Endothelial cell of umbilical vein (primary cell): ENCODE results near the gene PLK1. TPM values are rescaled to one million over a fixed set of nuclear protein-coding genes. Genes with fewer than 3 reads are reported as not detected.

Experiments used
- BruUV-seq: library from RNA; stranded (reverse); fragments of 400-500 nt; replicated peaks from 2 replicates; lab custom pipeline; 2021; lab: Mats Ljungman, UMichigan
- CTCF ChIA-PET: fragments of 300-600, 350-600 bp; sonication (Branson Sonifier 250); formaldehyde crosslinking; loops from one replicate; lab custom pipeline; 2021; ENCODE audit warnings: antibody characterized with exemption, inconsistent platforms; lab: Charles Lee
- POLR2A ChIA-PET: fragments of 300-600, 350-600 bp; sonication (Branson Sonifier 250); formaldehyde crosslinking; loops from one replicate; lab custom pipeline; 2021; ENCODE audit warnings: antibody characterized with exemption, inconsistent platforms; lab: Charles Lee
- DNase-seq: peaks from one replicate; pipeline ENCODE4 v3.0.0-alpha.2; 2011; ENCODE audit warnings: low read depth, low spot score
- FAIRE-seq: peaks from 2 replicates; lab custom pipeline; 2011; peaks lifted over from hg19 to GRCh38; lab: Jason Lieb, UNC
- H2AFZ ChIP-seq: 2 replicates; pipeline ENCODE4 v1.6.0; 2012; ENCODE audit warnings: low read depth, low read length, control low read depth, inconsistent platforms
- H3K27ac ChIP-seq: 2 replicates; pipeline ENCODE4 v1.5.1; 2011; ENCODE audit warnings: low read depth, mild to moderate bottlenecking, control low read depth, low read length, moderate library complexity; ENCODE audit not compliant: insufficient read depth
- H3K27me3 ChIP-seq, 2 experiments: 2 replicates each; pipeline versions ENCODE4 v1.6.0 to v1.6.1; 2011; ENCODE audit warnings: low read length in 2 of 2, mixed read lengths in 1 of 2; ENCODE audit not compliant: control insufficient read depth in 2 of 2, insufficient read depth in 2 of 2
- H3K36me3 ChIP-seq, 2 experiments: 2 replicates in 1 of 2; 3 replicates in 1 of 2; pipeline ENCODE4 v1.5.1; 2011; ENCODE audit warnings: low read length in 2 of 2, mild to moderate bottlenecking in 1 of 2, moderate library complexity in 1 of 2; ENCODE audit not compliant: control insufficient read depth in 2 of 2, insufficient read depth in 2 of 2; ENCODE audit errors: extremely low read depth in 1 of 2
- H3K4me1 ChIP-seq: 3 replicates; pipeline ENCODE4 v1.5.1; 2011; ENCODE audit warnings: mild to moderate bottlenecking, low read length; ENCODE audit not compliant: control insufficient read depth, insufficient read depth; ENCODE audit errors: extremely low read depth
- H3K4me2 ChIP-seq: 2 replicates; pipeline ENCODE4 v1.6.1; 2011; ENCODE audit warnings: low read length, control low read depth, mixed read lengths; ENCODE audit not compliant: insufficient read depth
- H3K4me3 ChIP-seq, 3 experiments: fragments of 200-600 bp in 1 of 3; sonication (generic), shearing (Covaris generic) in 1 of 3; replicated peaks in 1 of 3; 2 replicates each; pipeline ENCODE4 v1.5.1; 2011 to 2016; ENCODE audit warnings: control low read depth in 3 of 3, low read length in 3 of 3, mild to moderate bottlenecking in 2 of 3, inconsistent platforms in 1 of 3, low read depth in 1 of 3, moderate library complexity in 1 of 3; ENCODE audit not compliant: insufficient read depth in 1 of 3
- H3K79me2 ChIP-seq: 2 replicates; pipeline ENCODE4 v1.6.0; 2012; ENCODE audit warnings: low read length, inconsistent platforms; ENCODE audit not compliant: control insufficient read depth, insufficient read depth
- H3K9ac ChIP-seq: replicated peaks from 2 replicates; pipeline ENCODE3; 2011; ENCODE audit warnings: low read length, control low read depth; ENCODE audit not compliant: insufficient read depth; ENCODE audit errors: extremely low read depth
- H3K9me1 ChIP-seq: replicated peaks from 3 replicates; pipeline ENCODE4 v1.6.0; 2011; ENCODE audit warnings: mild to moderate bottlenecking, low read length; ENCODE audit not compliant: control insufficient read depth, insufficient read depth; ENCODE audit errors: extremely low read depth
- H3K9me3 ChIP-seq: replicated peaks from 2 replicates; pipeline ENCODE4 v1.5.1; 2012; ENCODE audit warnings: low read length, inconsistent platforms; ENCODE audit not compliant: control insufficient read depth, insufficient read depth
- H4K20me1 ChIP-seq: replicated peaks from 2 replicates; pipeline ENCODE3; 2011; ENCODE audit warnings: mild to moderate bottlenecking, low read length; ENCODE audit not compliant: control insufficient read depth, insufficient read depth; ENCODE audit errors: extremely low read depth
- EZH2 ChIP-seq: IDR thresholded peaks from 2 replicates; pipeline ENCODE4 v1.6.1; 2012; ENCODE audit warnings: borderline replicate concordance, low read depth, mild to moderate bottlenecking, moderate library complexity, low read length, inconsistent platforms; ENCODE audit not compliant: severe bottlenecking
- FOS ChIP-seq: IDR thresholded peaks from 2 replicates; pipeline ENCODE4 v1.6.1; 2011; ENCODE audit warnings: mild to moderate bottlenecking, low read length, moderate library complexity, borderline replicate concordance; ENCODE audit not compliant: insufficient read depth
- GATA2 ChIP-seq: IDR thresholded peaks from 2 replicates; pipeline ENCODE4 v1.7.0; 2011; ENCODE audit warnings: low read depth, mild to moderate bottlenecking, moderate library complexity, mixed read lengths, low read length; ENCODE audit not compliant: insufficient read length, insufficient read depth
- JUN ChIP-seq: IDR thresholded peaks from 2 replicates; pipeline ENCODE4 v1.6.1; 2011; ENCODE audit warnings: borderline replicate concordance, low read depth; ENCODE audit not compliant: insufficient read length, insufficient read depth
- MYC ChIP-seq: IDR thresholded peaks from one replicate; pipeline ENCODE4 v1.6.1; 2011; ENCODE audit warnings: mild to moderate bottlenecking, low read depth, low read length
- POLR2A ChIP-seq: IDR thresholded peaks from 2 replicates; pipeline ENCODE4 v1.6.1; 2012; ENCODE audit warnings: low read depth, mild to moderate bottlenecking, control low read depth, low read length
- POLR2AphosphoS5 ChIP-seq: IDR thresholded peaks from 2 replicates; pipeline ENCODE4 v1.6.1; 2012; ENCODE audit warnings: low read depth, mild to moderate bottlenecking, control low read depth, low read length, moderate library complexity; ENCODE audit not compliant: insufficient read depth
- dilution Hi-C: fragments of 300-500 bp; cut with MboI; formaldehyde crosslinking; loops from one replicate; pipeline ENCODE4 v1.15.0; 2019; ENCODE audit warnings: low sequenced_read_pairs; ENCODE audit not compliant: extremely low pct_ligation_motif_present
- intact Hi-C: fragments of 100-400 bp; cut with micrococcal nuclease; formaldehyde crosslinking; loops from one replicate; pipeline ENCODE4 v1.10.0; 2022
- polyA plus RNA-seq, 4 experiments: library from polyadenylated mRNA; depleted of rRNA in 3 of 4; stranded (reverse) in 3 of 4; unstranded in 1 of 4; fragments of >200 nt; gene quantifications; 2 replicates each; pipeline versions ENCODE4 v1.2.1 to v1.2.3, GENCODE V29; 2011 to 2012; ENCODE audit warnings: missing spikeins in 1 of 4
- total RNA-seq: library from RNA; stranded (reverse); gene quantifications from 2 replicates; pipeline ENCODE4 v1.2.3, GENCODE V29; 2021
- TF ChIP-seq, protein P1 (sequence below): IDR thresholded peaks from 2 replicates; pipeline ENCODE4 v1.6.1; 2011; ENCODE audit not compliant: insufficient read depth, insufficient read length
- TF ChIP-seq, protein P2 (sequence below), 2 donors: IDR thresholded peaks; 1 replicate in 1 of 2; 2 replicates in 1 of 2; pipeline ENCODE4 v1.5.1; 2011; ENCODE audit warnings: low read length in 2 of 2, mild to moderate bottlenecking in 2 of 2, moderate library complexity in 2 of 2, control low read depth in 1 of 2, inconsistent platforms in 1 of 2, low read depth in 1 of 2; ENCODE audit not compliant: insufficient read depth in 1 of 2; ENCODE audit errors: extremely low read depth in 1 of 2

Gene PLK1
- total and polyA plus RNA-seq, 2 donors (not counting 3 experiments of a cell fraction or from before 2014, with no cell fraction given) = 94.9 to 109 TPM

DNA sequence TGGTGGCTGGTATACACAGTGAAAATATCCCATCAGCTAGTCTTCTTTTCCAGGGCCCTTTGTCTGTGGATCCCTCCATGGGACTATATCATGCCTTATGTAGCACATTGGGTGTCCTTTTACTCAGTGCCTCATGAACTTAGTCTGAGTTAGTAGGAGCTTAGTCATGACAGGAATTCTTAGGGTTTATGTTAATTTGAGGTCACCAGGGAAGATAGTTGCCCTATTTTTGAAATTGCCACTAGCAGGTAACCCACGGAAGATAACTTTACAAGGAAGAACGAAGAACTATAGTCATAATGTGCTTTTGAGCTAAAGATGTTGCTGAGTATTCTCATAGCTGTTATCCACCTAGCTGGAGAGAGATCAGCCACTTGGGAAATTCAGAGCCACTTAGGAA is 14.8 kb upstream of the PLK1 start:
- Histone ChIP-seq H3K9me3 (no peaks in the 10 kb centered on the region), H3K4me2 (no peak overlapping the region), H3K27me3 (no peaks in the 10 kb centered on the region), H3K36me3 (peaks cover 35 to 44% of the 10 kb centered on the region in 2 experiments), H4K20me1 (no peaks in the 10 kb centered on the region), H3K9ac (no peak overlapping the region), H3K9me1 (no peaks in the 10 kb centered on the region), H3K79me2 (peaks cover 2% of the 10 kb centered on the region), H2AFZ (no peak overlapping the region), H3K27ac (no peak overlapping the region), H3K4me1 (peaks cover 5% of the 10 kb centered on the region), H3K4me3 (no peak overlapping the region)
- POLR2A ChIA-PET = no interaction called here
- BruUV-seq = no TSS peak
- dilution Hi-C loops (no loop called here), intact Hi-C loops (no loop called here)
- DNase-seq (no peak), FAIRE-seq (no peak)
- CTCF ChIA-PET = interaction anchor here (1.3 to 1.7 kb wide), 2 partner anchors 9 to 14 kb away, joined by 3 to 7 read pairs; partner anchors contain the start of gene PLK1
- TF ChIP-seq, protein P1, sequence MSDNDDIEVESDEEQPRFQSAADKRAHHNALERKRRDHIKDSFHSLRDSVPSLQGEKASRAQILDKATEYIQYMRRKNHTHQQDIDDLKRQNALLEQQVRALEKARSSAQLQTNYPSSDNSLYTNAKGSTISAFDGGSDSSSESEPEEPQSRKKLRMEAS = no peak
- TF ChIP-seq GATA2 (no peak), FOS (no peak), EZH2 (no peak), JUN (no peak), POLR2A (no peak), MYC (no peak), POLR2AphosphoS5 (no peak)
- TF ChIP-seq, protein P2, sequence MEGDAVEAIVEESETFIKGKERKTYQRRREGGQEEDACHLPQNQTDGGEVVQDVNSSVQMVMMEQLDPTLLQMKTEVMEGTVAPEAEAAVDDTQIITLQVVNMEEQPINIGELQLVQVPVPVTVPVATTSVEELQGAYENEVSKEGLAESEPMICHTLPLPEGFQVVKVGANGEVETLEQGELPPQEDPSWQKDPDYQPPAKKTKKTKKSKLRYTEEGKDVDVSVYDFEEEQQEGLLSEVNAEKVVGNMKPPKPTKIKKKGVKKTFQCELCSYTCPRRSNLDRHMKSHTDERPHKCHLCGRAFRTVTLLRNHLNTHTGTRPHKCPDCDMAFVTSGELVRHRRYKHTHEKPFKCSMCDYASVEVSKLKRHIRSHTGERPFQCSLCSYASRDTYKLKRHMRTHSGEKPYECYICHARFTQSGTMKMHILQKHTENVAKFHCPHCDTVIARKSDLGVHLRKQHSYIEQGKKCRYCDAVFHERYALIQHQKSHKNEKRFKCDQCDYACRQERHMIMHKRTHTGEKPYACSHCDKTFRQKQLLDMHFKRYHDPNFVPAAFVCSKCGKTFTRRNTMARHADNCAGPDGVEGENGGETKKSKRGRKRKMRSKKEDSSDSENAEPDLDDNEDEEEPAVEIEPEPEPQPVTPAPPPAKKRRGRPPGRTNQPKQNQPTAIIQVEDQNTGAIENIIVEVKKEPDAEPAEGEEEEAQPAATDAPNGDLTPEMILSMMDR (IDR thresholded peaks at IDR 0.05; ENCODE audit: extremely low read depth in 1 of 2, insufficient read depth in 1 of 2, low read depth in 1 of 2, low read length in 2 of 2) = no peak
